ENCODE results near the gene MIGA1. TPM values are rescaled to one million over a fixed set of nuclear protein-coding genes. Genes with fewer than 3 reads are reported as not detected.
A peak's percentile ranks its signal among the peaks of the same experiment; 100 is the strongest.

Gene MIGA1
- total and polyA plus RNA-seq, 2 of the 13 experiments (the other 11 are each of a cell fraction or from before 2014, with no cell fraction given): 3.8 to 6.6 TPM

DNA sequence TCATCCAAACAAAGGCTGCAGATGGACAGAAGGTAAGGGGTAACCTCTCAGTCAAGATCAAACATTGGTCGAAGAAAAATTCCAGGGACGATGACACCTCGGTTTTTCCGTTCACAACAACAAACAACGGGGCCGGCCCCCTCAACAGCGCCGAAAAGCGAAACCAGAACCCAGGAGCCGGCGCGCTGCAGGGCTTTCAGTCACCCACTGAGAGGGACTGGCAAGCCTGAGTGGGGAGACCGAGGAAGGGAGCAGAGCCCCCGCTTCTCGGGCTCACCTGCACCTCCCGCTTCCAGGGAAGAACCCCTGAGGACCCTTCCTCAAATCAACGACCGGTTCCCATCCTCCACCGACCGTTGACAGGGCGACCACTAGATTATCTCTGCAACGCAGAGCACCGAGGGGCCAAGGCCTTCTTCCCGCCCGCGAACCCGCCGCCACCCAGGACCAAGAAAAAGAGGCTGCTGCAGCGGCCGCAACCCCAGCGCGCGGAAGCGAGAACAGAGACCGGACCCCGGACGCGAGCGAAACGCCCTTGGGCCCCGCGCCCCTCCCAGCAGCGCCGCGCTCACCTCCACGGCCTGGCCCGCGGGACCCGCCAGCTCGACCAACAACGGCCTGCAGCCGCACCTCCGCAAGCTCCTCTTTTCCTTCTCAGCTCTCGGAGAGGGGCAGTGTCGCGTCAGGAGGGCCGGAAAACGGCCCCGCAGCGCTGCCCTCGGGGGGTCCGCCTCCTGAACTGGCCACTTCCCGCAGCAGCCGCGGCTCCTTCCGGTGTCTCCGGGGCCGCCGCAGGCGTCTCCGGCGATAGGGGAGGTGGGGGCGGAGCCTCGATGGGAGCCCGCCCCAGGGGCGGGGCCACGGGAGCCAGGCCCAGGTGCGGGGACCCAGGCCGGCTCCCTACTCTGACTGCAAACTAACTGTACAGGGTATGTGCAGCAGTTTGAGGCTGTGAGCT, 20.1 kb upstream of the MIGA1 start, which contains the start of gene USP33 (continued):
- TF ChIP-seq, protein P1, sequence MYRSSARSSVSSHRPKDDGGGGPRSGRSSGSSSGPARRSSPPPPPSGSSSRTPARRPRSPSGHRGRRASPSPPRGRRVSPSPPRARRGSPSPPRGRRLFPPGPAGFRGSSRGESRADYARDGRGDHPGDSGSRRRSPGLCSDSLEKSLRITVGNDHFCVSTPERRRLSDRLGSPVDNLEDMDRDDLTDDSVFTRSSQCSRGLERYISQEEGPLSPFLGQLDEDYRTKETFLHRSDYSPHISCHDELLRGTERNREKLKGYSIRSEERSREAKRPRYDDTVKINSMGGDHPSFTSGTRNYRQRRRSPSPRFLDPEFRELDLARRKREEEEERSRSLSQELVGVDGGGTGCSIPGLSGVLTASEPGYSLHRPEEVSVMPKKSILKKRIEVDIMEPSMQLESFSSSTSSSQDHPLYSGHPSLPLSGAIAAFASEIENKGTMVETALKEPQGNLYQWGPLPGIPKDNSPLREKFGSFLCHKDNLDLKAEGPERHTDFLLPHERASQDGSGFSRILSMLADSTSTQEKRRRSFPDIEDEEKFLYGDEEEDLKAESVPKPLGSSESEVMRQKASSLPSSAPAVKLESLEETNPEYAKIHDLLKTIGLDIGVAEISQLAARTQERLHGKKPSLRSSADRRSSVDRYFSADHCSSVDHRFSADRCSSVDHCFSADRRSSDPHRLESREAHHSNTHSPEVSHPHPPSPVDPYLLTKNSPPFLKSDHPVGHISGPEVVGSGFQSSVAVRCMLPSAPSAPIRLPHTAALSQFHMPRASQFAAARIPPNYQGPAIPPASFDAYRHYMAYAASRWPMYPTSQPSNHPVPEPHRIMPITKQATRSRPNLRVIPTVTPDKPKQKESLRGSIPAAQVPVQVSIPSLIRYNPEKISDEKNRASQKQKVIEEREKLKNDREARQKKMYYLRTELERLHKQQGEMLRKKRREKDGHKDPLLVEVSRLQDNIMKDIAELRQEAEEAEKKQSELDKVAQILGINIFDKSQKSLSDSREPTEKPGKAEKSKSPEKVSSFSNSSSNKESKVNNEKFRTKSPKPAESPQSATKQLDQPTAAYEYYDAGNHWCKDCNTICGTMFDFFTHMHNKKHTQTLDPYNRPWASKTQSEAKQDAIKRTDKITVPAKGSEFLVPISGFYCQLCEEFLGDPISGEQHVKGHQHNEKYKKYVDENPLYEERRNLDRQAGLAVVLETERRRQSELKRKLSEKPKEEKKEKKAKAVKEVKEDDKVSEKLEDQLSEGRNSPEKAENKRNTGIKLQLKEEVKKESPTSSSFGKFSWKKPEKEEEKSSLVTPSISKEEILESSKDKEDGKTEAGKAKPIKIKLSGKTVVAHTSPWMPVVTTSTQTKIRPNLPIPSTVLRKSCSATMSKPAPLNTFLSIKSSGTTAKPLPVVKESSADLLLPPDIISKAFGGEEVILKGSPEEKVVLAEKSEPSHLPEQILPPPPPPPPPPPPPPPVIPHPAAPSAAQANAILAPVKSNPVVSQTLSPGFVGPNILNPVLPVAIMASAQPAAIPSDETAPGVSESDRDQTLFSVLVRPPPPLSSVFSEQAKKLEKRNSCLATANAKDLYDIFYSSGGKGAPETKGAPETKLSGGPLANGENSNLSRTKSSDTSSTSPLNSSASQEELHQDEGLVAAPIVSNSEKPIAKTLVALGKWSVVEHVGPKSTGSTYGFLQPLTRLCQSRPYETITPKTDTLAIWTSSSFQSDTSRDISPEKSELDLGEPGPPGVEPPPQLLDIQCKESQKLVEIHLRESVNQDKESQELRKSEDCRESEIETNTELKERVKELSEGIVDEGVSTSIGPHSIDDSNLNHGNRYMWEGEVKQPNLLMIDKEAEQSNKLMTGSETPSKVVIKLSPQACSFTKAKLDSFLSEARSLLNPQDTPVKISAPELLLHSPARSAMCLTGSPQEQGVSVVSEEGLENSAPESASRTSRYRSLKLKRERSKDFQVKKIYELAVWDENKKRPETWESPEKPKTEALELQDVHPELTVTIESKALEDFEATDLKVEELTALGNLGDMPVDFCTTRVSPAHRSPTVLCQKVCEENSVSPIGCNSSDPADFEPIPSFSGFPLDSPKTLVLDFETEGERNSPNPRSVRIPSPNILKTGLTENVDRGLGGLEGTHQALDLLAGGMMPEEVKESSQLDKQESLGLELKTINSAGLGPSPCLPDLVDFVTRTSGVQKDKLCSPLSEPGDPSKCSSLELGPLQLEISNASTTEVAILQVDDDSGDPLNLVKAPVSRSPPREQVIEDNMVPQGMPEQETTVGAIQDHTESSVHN (CRISPR knock-in tag; IDR thresholded peaks at IDR 0.05): no peak
- TF ChIP-seq ZFP1 (CRISPR knock-in tag; IDR thresholded peaks at IDR 0.05) (no peak), ZC3H13 (CRISPR knock-in tag; IDR thresholded peaks at IDR 0.05) (no peak), ZNF816 (CRISPR knock-in tag; IDR thresholded peaks at IDR 0.05; ENCODE audit: borderline replicate concordance) (no peak), ZNF10 (CRISPR knock-in tag; IDR thresholded peaks at IDR 0.05; ENCODE audit: borderline replicate concordance, low read depth) (no peak), ZEB1 (IDR thresholded peaks at IDR 0.05; ENCODE audit: insufficient replicate concordance, low read depth) (peak; percentile 22), ZNF282 (IDR thresholded peaks at IDR 0.05; ENCODE audit: partially characterized antibody) (no peak), SP1 (IDR thresholded peaks at IDR 0.05) (no peak), SP1 (CRISPR knock-in tag; IDR thresholded peaks at IDR 0.05) (peak; percentile 57), KAT8 (CRISPR knock-in tag; IDR thresholded peaks at IDR 0.05) (peak; percentile 82; the same call in 1 of the 2 replicates), ZNF547 (CRISPR knock-in tag; IDR thresholded peaks at IDR 0.05) (peak; percentile 80; the same call in 1 of the 2 replicates)
- TF ChIP-seq, protein P2, sequence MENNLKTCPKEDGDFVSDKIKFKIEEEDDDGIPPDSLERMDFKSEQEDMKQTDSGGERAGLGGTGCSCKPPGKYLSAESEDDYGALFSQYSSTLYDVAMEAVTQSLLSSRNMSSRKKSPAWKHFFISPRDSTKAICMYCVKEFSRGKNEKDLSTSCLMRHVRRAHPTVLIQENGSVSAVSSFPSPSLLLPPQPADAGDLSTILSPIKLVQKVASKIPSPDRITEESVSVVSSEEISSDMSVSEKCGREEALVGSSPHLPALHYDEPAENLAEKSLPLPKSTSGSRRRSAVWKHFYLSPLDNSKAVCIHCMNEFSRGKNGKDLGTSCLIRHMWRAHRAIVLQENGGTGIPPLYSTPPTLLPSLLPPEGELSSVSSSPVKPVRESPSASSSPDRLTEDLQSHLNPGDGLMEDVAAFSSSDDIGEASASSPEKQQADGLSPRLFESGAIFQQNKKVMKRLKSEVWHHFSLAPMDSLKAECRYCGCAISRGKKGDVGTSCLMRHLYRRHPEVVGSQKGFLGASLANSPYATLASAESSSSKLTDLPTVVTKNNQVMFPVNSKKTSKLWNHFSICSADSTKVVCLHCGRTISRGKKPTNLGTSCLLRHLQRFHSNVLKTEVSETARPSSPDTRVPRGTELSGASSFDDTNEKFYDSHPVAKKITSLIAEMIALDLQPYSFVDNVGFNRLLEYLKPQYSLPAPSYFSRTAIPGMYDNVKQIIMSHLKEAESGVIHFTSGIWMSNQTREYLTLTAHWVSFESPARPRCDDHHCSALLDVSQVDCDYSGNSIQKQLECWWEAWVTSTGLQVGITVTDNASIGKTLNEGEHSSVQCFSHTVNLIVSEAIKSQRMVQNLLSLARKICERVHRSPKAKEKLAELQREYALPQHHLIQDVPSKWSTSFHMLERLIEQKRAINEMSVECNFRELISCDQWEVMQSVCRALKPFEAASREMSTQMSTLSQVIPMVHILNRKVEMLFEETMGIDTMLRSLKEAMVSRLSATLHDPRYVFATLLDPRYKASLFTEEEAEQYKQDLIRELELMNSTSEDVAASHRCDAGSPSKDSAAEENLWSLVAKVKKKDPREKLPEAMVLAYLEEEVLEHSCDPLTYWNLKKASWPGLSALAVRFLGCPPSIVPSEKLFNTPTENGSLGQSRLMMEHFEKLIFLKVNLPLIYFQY (CRISPR knock-in tag; IDR thresholded peaks at IDR 0.05; ENCODE audit: borderline replicate concordance): no peak; the same call in 1 of the 2 replicates
- TF ChIP-seq, protein P3, sequence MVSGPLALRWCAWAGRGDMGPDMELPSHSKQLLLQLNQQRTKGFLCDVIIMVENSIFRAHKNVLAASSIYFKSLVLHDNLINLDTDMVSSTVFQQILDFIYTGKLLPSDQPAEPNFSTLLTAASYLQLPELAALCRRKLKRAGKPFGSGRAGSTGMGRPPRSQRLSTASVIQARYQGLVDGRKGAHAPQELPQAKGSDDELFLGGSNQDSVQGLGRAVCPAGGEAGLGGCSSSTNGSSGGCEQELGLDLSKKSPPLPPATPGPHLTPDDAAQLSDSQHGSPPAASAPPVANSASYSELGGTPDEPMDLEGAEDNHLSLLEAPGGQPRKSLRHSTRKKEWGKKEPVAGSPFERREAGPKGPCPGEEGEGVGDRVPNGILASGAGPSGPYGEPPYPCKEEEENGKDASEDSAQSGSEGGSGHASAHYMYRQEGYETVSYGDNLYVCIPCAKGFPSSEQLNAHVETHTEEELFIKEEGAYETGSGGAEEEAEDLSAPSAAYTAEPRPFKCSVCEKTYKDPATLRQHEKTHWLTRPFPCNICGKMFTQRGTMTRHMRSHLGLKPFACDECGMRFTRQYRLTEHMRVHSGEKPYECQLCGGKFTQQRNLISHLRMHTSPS (CRISPR knock-in tag; IDR thresholded peaks at IDR 0.05; ENCODE audit: low read depth): no peak
- TF ChIP-seq, protein P4, sequence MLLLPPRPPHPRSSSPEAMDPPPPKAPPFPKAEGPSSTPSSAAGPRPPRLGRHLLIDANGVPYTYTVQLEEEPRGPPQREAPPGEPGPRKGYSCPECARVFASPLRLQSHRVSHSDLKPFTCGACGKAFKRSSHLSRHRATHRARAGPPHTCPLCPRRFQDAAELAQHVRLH (CRISPR knock-in tag; IDR thresholded peaks at IDR 0.05; ENCODE audit: borderline replicate concordance, low read depth): peak; percentile 59; the same call in 1 of the 2 replicates

All from HepG2 (cell line).